Suprapubic skin (tissue), 4 donors: ENCODE data around the gene PFKFB3. TPM values are rescaled to one million over a fixed set of nuclear protein-coding genes. Genes with fewer than 3 reads are reported as not detected.

Source experiments
- DNase-seq, 2 donors: peaks; one replicate each; pipeline ENCODE4 v3.0.0-alpha.2; 2019; ENCODE audit warnings: low spot score in 2 of 2
- H3K27ac ChIP-seq: fragments of 200-600 bp; sonication (generic); one replicate; pipeline ENCODE4 v1.5.1; 2019
- H3K27me3 ChIP-seq: fragments of 200-600 bp; sonication (generic); one replicate; pipeline ENCODE4 v1.5.1; 2019
- H3K36me3 ChIP-seq: fragments of 200-600 bp; sonication (generic); one replicate; pipeline ENCODE4 v1.5.1; 2019
- H3K4me1 ChIP-seq: fragments of 200-600 bp; sonication (generic); one replicate; pipeline ENCODE4 v1.5.1; 2019
- H3K4me3 ChIP-seq: fragments of 200-600 bp; sonication (generic); one replicate; pipeline ENCODE4 v1.5.1; 2019; ENCODE audit warnings: mild to moderate bottlenecking
- H3K9me3 ChIP-seq: fragments of 200-600 bp; sonication (generic); one replicate; pipeline ENCODE4 v1.5.1; 2019
- EP300 ChIP-seq: sonication (generic); formaldehyde crosslinking; IDR thresholded peaks from one replicate; pipeline ENCODE4 v1.6.1; 2017; ENCODE audit warnings: antibody characterized with exemption
- POLR2A ChIP-seq, 2 donors: fragments of 450-650 bp; IDR thresholded peaks; one replicate each; pipeline ENCODE4 v1.6.1; 2017; ENCODE audit warnings: antibody characterized with exemption in 2 of 2, mild to moderate bottlenecking in 2 of 2, moderate library complexity in 2 of 2
- POLR2AphosphoS5 ChIP-seq, 3 donors: sonication (generic); formaldehyde crosslinking; IDR thresholded peaks; one replicate each; pipeline ENCODE4 v1.6.1; 2017; ENCODE audit warnings: antibody characterized with exemption in 3 of 3
- WGBS: methylation state at CpG from one replicate; pipeline ENCODE4 v1.1.5; 2018; 5-methylcytosine and 5-hydroxymethylcytosine counted together
- total RNA-seq, 4 donors: library from RNA; depleted of rRNA; stranded (reverse); fragments of >200 nt; gene quantifications; one replicate each; pipeline ENCODE4 v1.1.0, GENCODE V29; 2016
- TF ChIP-seq, protein P1 (sequence below), 2 donors: fragments of 200-600 bp in 1 of 2; fragments of 450-650 bp in 1 of 2; sonication (generic) in 1 of 2; IDR thresholded peaks; one replicate each; pipeline ENCODE4 v1.5.1; 2016 to 2019; ENCODE audit warnings: antibody characterized with exemption in 2 of 2, mild to moderate bottlenecking in 1 of 2, moderate library complexity in 1 of 2

Gene PFKFB3
- total RNA-seq, 4 donors from 2014 or later, result 40.1 to 115 (median 52.2) TPM

DNA sequence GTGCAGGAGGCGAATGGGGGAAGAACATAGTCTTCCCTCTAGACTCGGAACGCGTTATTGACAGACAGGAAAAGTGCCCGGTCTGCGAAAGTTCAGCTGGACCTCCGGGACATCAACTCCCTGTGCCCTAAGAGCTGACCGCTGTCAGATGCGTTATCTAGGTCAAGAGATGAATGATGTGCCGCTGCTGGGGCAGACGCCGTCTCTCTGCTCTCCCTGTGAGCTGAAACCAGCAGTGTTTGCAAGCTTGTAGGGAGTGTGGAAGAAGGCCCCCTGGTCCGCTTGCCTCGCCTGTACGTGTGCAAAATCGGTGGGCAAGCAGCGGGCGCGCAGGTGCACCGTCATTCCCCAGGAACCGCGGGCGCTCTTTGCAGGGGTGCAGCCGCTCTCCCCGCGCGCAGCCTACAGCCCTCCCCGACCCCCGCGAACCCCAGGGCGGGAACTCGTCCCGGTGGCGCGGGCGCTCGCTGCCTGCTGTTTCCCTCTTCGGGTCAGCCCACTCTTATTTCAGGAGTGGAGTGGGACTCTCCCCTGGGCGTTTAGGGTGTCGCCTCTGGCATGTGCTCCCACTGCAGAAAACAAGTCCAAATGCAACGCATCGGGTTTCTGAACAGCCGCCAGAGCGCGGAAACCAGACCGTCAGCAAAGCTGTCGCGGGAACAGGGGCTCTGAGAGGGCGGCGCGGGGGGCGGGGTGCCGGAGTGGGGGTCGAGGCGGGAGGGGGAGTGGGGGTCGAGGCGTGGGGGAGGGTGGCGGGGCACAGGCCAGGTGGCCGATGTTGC is 1.8 kb upstream of the PFKFB3 start:
- Histone ChIP-seq H3K27me3 (no peaks in the 10 kb centered on the region), H3K4me3 (peak overlapping the region; percentile 84), H3K9me3 (no peaks in the 10 kb centered on the region), H3K27ac (peak overlapping the region; percentile 95), H3K36me3 (no peaks in the 10 kb centered on the region), H3K4me1 (peaks cover 66% of the 10 kb centered on the region)
- peak in 1 of 2 donors; percentile 16 for TF ChIP-seq POLR2A (IDR thresholded peaks at IDR 0.05)
- no peak for TF ChIP-seq POLR2AphosphoS5 (IDR thresholded peaks at IDR 0.05)
- 0% methylated on average over 9 of the region's 59 CpGs for WGBS
- DNase-seq, result no peak

DNA sequence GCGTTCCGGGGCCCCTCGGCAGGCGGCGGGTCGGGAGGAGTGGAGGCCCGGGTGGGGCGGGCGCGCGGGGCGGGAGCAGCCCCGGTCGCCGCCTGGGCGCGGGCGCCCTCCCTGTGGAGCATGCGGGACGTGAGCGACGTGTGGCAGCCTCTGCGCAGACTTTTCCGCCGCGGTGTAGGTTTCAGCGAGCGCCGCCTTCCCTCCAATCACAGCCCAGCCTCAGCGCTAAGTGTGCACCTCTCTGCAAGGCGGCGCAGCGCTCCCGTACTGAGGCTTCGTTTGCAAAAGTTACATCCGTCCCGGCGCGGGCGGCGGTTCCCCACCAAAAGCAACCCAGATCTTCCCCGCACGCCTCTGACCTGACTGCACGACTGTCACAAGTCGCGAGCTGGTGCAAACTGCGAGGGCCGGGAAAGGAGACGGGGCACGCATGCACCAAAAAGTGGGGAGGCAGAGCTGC is 1.2 kb upstream of the PFKFB3 start:
- H3K4me1 ChIP-seq, result peaks cover 60% of the 10 kb centered on the region
- peak overlapping the region; percentile 95 for H3K27ac ChIP-seq
- peak; percentile 82 to 90 for DNase-seq
- TF ChIP-seq POLR2A (IDR thresholded peaks at IDR 0.05) (no peak), POLR2AphosphoS5 (IDR thresholded peaks at IDR 0.05) (peak in 1 of 3 donors; percentile 17), EP300 (no peak)
- TF ChIP-seq, protein P1, sequence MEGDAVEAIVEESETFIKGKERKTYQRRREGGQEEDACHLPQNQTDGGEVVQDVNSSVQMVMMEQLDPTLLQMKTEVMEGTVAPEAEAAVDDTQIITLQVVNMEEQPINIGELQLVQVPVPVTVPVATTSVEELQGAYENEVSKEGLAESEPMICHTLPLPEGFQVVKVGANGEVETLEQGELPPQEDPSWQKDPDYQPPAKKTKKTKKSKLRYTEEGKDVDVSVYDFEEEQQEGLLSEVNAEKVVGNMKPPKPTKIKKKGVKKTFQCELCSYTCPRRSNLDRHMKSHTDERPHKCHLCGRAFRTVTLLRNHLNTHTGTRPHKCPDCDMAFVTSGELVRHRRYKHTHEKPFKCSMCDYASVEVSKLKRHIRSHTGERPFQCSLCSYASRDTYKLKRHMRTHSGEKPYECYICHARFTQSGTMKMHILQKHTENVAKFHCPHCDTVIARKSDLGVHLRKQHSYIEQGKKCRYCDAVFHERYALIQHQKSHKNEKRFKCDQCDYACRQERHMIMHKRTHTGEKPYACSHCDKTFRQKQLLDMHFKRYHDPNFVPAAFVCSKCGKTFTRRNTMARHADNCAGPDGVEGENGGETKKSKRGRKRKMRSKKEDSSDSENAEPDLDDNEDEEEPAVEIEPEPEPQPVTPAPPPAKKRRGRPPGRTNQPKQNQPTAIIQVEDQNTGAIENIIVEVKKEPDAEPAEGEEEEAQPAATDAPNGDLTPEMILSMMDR (IDR thresholded peaks at IDR 0.05), result peak in 1 of 2 donors; percentile 10
- 1% methylated on average over 23 of the region's 50 CpGs for WGBS
- H3K4me3 ChIP-seq, result peak overlapping the region; percentile 84
- no peaks in the 10 kb centered on the region for H3K36me3 ChIP-seq
- H3K27me3 ChIP-seq, result no peaks in the 10 kb centered on the region
- no peaks in the 10 kb centered on the region for H3K9me3 ChIP-seq

DNA sequence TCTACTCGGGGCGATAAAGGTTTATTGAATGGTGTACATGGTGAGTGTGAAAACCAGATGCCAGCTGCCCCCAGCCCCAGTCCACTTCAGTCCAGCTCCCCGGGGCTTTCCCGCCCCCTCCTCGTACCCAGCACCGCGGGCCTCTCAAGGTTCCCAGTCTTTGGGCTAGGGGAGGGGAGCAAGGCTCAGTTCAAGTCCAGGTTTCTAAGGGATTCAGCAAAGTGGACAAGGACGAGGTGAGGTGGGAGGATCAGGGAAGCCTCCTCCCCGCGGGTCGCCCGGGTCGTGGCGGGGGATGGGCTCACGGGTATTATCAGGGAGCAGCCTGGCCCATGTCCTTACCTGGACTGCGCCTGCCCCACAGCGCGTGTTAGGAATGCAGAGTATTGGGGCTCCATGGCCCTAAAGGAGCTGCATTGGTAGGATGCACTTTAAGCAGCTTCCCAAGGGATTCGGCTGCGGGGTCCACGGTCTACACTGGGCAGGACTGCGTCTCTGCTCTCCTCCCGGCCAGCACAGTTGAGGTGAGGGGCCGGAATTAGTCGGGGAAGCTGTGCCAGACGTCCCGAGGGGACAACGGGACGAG is 541 bp upstream of the PFKFB3 start:
- H3K4me3 ChIP-seq, result peak overlapping the region; percentile 84
- H3K36me3 ChIP-seq, result no peaks in the 10 kb centered on the region
- H3K27me3 ChIP-seq, result no peaks in the 10 kb centered on the region
- H3K9me3 ChIP-seq, result no peaks in the 10 kb centered on the region
- DNase-seq, result no peak
- TF ChIP-seq POLR2AphosphoS5 (IDR thresholded peaks at IDR 0.05) (no peak), EP300 (no peak), POLR2A (IDR thresholded peaks at IDR 0.05) (no peak)
- TF ChIP-seq, protein P1 (IDR thresholded peaks at IDR 0.05), result no peak
- 5% methylated on average over 12 of the region's 29 CpGs for WGBS
- H3K4me1 ChIP-seq, result peaks cover 59% of the 10 kb centered on the region
- peak overlapping the region; percentile 95 for H3K27ac ChIP-seq

DNA sequence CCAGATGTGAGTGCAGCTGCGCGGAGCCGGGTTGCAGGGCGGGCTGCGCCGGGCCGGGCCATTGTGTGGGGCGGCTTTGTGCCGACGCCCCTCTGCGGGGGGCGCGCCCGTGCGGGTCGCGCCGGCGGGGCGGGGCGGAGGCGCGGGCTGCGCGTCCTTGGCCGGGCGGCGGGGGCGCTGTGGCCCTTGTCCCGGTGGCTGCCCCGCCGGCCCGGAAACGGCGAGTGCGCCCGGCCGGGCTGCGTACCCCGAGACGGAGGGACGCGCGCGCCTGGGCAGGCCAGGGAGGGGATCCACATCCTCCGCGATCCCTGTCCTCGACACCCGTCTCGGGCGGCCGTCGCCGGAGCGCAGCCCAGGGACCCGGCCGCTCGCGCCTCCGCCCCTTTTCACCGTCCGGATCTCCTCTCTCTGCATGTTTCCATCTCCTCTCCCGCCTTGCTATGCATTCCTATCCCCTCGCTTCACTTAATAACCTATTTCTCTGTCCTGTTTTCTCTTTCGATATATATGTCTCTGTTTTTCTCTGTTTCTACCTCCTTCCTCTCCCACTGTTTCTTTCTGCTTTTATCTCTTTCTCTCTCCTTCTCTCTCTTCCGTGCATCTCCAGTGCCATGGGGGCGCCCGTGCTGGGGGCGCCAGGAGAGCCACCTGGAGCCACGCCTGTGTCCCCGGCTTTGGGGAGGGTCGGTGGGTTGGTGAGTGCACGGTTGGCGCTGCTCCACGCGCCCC is 765 bp downstream of the PFKFB3 start:
- TF ChIP-seq, protein P1 (IDR thresholded peaks at IDR 0.05), result peak; percentile 19 to 39
- TF ChIP-seq POLR2A (IDR thresholded peaks at IDR 0.05), result no peak
- Histone ChIP-seq H3K27ac (peak overlapping the region; percentile 95), H3K4me3 (peak overlapping the region; percentile 84), H3K4me1 (peaks cover 49% of the 10 kb centered on the region), H3K36me3 (no peaks in the 10 kb centered on the region), H3K9me3 (no peaks in the 10 kb centered on the region), H3K27me3 (no peaks in the 10 kb centered on the region)
- DNase-seq, result no peak
- WGBS, result 0% methylated on average over 29 of the region's 76 CpGs

DNA sequence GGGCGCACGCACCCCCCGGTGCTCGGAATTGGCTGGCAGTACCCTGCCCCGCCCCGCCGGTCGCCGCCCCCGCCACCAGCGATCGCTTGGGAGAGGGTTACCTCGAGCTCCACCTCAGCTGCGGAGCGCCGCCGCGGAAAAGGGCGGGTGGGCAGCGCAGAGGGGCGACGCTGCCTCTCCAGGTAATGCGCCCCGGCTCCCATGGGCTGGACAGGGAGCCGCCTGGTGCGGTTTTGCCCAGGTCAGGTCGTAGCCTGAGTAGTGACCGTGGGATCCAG is 1.3 kb downstream of the PFKFB3 start:
- Histone ChIP-seq H3K27ac (peak overlapping the region; percentile 95), H3K36me3 (no peaks in the 10 kb centered on the region), H3K27me3 (no peaks in the 10 kb centered on the region), H3K4me1 (peaks cover 47% of the 10 kb centered on the region), H3K4me3 (peak overlapping the region; percentile 84), H3K9me3 (no peaks in the 10 kb centered on the region)
- DNase-seq, result no peak
- 6% methylated on average over 5 of the region's 28 CpGs for WGBS
- no peak for TF ChIP-seq EP300
- TF ChIP-seq POLR2AphosphoS5 (IDR thresholded peaks at IDR 0.05), result no peak
- TF ChIP-seq POLR2A (IDR thresholded peaks at IDR 0.05), result no peak
- TF ChIP-seq, protein P1 (IDR thresholded peaks at IDR 0.05), result no peak
